RWPE1 (cell line): ENCODE results near the gene FUBP3.

ENCODE experiments used
- CTCF ChIA-PET: fragments of 350-600 bp; sonication (Branson Sonifier 250); formaldehyde crosslinking; extraction: SDS; loops from one replicate; lab custom pipeline; 2021; lab: Yijun Ruan, JAX
- POLR2A ChIA-PET: fragments of 400-600 bp; formaldehyde crosslinking; extraction: SDS; loops from one replicate; lab custom pipeline; 2020; ENCODE audit warnings: antibody characterized with exemption; ENCODE audit not compliant: low non-redundant PET; lab: Yijun Ruan, JAX
- DNase-seq: peaks from one replicate; pipeline ENCODE4 v3.0.0; 2012; ENCODE audit warnings: low spot score
- H3K27ac ChIP-seq: fragments of 450-650 bp; 2 replicates; pipeline ENCODE4 v1.5.1; 2017
- CTCF ChIP-seq: fragments of 450-650 bp; conservative IDR thresholded peaks from 2 replicates; pipeline ENCODE4 v1.5.1; 2017; ENCODE audit warnings: low read depth, mild to moderate bottlenecking

Gene FUBP3

GRCh38 chr9:130630506-130631330 lies 51.3 kb downstream of the FUBP3 start:
- ChIA-PET CTCF (interaction anchor here (0.6 to 0.9 kb wide), 3 partner anchors 7 to 51 kb away, joined by 3 to 4 read pairs (median 3); no protein-coding TSS in a partner anchor), POLR2A (no interaction called here)
- DNase-seq: no peak
- TF ChIP-seq CTCF: no peak
- H3K27ac ChIP-seq: no peak overlapping the region

- H3K27ac ChIP-seq: no peak overlapping the region
- DNase-seq: no peak
- ChIA-PET POLR2A (no interaction called here), CTCF (interaction anchor here (0.6 to 0.9 kb wide), 3 partner anchors 8 to 51 kb away, joined by 3 to 4 read pairs (median 3); no protein-coding TSS in a partner anchor)
- TF ChIP-seq CTCF: no peak
Measured at GRCh38 chr9:130631331-130632080, 52.1 kb downstream of the FUBP3 start.

GRCh38 chr9:130632081-130632710 lies 52.8 kb downstream of the FUBP3 start:
- TF ChIP-seq CTCF: no peak
- DNase-seq: no peak
- peak overlapping the region; percentile 5; the same call in 1 of the 2 replicates for H3K27ac ChIP-seq
- CTCF ChIA-PET: interaction anchor here (0.7 kb wide), 2 partner anchors 71 to 75 kb away, joined by 3 read pairs; no protein-coding TSS in a partner anchor
- POLR2A ChIA-PET: no interaction called here

- no peak for TF ChIP-seq CTCF
- H3K27ac ChIP-seq: peak overlapping the region; percentile 5; the same call in 1 of the 2 replicates
- DNase-seq: no peak
- POLR2A ChIA-PET: no interaction called here
- CTCF ChIA-PET: interaction anchor here (0.6 to 0.7 kb wide), 3 partner anchors 50 to 76 kb away, joined by 3 to 12 read pairs (median 3); no protein-coding TSS in a partner anchor
Measured at GRCh38 chr9:130632841-130633240, 53.5 kb downstream of the FUBP3 start.

- DNase-seq: no peak
- no peak overlapping the region for H3K27ac ChIP-seq
- CTCF ChIA-PET: interaction anchor here (0.6 to 0.7 kb wide), 3 partner anchors 49 to 171 kb away, joined by 3 to 12 read pairs (median 3); no protein-coding TSS in a partner anchor
- POLR2A ChIA-PET: no interaction called here
- TF ChIP-seq CTCF: no peak
Measured at GRCh38 chr9:130633336-130634190, 54.2 kb downstream of the FUBP3 start.
